Measurements from ENCODE around the gene HS2ST1.
"Not testable (repeated sequence)": the region's sequence is repeated elsewhere in the genome, so short reads cannot be mapped to it uniquely, and the experiment has no call there.

Gene HS2ST1

DNA sequence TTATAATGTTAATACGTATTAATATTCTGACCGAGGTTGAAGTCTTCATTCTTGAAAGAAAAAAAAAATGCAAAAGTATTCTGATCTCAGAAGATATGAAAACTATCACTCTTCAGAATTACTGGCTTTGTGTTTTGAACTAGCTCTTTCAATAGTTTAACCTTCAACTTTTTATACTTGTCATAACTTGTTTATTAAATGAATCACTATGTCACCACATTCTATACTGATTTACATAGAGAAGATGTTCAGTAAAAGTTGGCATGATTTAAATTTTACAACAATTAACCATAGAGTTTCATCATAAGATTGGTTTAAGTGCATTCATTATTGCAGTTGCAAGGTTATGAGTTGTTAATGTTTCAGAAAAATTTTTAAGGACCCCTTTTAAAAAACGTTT, 57.3 kb downstream of the HS2ST1 start:
- DNase-seq (ENCODE audit: low spot score): no peak

GRCh38 chr1:86972262-86972661, 57.8 kb downstream of the HS2ST1 start:
- no peak for DNase-seq (ENCODE audit: low spot score)

- no peak for DNase-seq (ENCODE audit: low spot score)
Observed at GRCh38 chr1:86975993-86976550, 61.6 kb downstream of the HS2ST1 start.

DNA sequence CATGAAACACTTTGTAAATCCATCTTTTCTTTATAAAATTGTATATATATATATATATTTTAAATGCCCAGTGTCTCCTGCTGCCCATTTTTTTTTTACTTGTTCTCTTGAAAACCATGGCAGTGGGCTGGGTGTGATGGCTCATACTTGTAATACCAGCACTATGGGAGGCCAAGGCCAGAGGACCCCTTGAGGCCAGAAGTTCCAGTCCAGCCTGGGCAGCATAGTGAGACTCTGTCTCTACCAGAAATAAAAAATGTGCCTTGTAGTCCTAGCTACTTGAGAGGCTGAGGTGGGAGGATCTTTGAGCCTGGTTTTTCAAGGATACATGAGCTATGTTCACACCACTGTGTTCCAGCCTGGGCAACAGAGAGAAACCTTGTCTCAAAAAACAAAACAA, 62.2 kb downstream of the HS2ST1 start:
- no peak for DNase-seq (ENCODE audit: low spot score)

DNA sequence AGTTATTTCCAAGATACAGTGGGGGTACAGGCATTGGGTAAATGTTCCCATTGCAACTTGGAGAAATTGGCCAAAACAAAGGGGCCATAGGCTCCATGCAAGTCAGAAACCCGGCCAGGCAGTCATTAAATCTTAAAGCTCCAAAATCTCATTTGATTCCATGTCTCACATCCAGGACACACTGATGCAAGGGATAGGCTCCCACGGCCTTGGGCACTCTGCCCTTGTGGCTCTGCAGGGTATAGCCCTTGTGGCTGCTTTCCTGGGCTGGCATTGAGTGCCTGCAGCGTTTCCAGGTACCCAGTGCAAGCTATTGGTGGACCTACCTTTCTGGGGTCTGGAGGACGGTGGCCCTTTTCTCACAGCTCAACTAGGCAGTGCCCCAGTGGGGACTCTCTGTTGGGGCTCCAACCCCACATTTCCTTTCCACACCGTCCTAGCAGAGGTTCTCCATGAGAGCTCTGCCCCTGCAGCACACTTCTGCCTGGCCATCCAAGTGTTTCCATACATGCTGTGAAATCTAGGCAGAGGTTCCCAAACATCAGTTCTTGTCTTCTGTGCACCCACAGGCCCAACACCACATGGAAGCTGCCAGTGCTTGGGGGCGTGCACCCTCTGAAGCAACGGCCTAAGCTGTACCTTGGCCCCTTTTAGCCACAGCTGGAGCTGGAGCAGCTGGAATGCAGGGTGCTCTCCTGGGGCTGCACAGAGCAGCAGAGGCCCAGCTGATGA, 67.2 kb downstream of the HS2ST1 start:
- no peak for DNase-seq (ENCODE audit: low spot score)

GRCh38 chr1:86983677-86984076, 69.2 kb downstream of the HS2ST1 start:
- DNase-seq (ENCODE audit: low spot score): not testable (repeated sequence)

- no peak for DNase-seq (ENCODE audit: low spot score)
Observed at GRCh38 chr1:86987446-86987845, 73.0 kb downstream of the HS2ST1 start.

DNA sequence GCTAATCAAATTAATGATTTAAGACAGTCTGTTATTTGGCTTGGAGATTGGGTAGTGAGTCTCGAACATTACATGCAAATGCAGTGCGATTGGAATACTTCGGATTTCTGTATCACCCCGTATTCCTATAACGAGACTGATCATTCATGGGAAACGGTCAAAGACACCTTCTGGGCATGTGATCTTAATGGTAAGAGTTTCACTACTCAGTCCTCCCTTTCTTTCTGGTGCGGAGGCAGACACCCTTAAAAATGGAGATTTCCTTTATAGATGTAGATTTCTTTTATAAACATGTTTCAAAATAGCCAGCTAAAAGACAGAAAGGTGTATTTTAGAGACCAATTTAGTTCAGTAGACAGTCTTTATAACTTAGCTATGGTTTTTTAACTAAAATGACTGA, 74.4 kb downstream of the HS2ST1 start:
- DNase-seq (ENCODE audit: low spot score): no peak

DNA sequence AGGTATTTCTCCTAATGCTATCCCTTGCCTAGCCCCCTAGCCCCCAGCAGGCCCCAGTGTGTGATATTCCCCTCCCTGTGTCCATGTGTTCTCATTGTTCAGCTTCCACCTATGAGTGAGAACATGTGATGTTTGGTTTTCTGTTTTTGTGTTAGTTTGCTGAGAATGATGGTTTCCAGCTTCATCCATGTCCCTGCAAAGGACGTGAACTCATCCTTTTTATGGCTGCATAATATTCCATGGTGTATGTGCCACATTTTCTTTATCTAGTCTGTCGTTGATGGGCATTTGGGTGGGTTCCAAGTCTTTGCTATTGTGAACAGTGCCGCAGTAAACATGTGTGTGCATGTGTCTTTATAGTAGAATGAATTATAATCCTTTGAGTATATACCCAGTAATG, 75.3 kb downstream of the HS2ST1 start:
- not testable (repeated sequence) for DNase-seq (ENCODE audit: low spot score)

DNA sequence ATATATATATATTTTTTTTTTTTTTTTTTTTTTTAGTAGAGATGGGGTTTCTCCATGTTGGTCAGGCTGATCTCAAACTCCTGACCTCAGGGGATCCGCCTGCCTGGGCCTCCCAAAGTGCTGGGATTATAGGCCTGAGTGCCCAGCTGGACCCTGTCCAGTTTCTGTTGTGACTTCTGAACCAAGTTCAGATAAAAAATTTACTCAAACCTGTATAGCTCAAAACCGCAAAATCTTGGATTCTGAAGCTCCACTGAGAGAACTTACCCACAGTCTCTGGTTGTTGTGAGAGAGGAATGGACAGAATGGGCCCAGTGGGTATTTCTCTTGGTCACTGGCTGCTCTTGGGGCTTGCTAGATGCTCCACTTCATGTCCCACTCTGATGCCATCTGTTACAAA, 76.4 kb downstream of the HS2ST1 start:
- no peak for DNase-seq (ENCODE audit: low spot score)

DNA sequence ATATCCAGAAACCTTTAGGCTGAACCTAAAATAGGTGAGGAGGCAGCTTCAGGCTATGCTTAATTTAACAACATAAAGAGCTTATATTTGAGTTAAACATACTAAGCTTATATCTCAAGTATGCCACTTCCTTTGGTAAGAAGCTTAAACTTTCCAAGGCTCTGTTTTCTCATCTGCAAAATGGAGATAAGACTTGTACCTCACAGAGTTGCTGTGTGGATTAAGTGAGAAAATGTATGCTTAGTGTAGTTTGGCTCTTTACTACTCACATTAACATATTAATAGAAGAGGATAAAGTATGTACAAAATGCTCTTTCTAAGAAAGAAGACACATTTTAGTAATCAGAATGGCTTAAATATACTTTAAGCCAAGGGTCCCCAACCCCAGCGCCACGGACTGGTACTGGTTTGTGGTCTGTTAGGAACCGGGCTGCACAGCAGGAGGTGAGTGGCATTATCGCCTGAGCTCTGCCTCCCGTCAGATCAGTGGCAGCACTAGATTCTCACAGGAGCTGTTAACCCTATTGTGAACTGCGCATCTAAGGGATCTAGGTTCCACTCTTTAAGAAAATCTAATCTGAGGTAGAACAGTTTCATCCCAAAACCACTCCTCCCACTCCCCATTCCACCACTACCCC, 77.2 kb downstream of the HS2ST1 start:
- DNase-seq (ENCODE audit: low spot score): no peak

GRCh38 chr1:86992861-86993260, 78.4 kb downstream of the HS2ST1 start:
- DNase-seq (ENCODE audit: low spot score): no peak

DNA sequence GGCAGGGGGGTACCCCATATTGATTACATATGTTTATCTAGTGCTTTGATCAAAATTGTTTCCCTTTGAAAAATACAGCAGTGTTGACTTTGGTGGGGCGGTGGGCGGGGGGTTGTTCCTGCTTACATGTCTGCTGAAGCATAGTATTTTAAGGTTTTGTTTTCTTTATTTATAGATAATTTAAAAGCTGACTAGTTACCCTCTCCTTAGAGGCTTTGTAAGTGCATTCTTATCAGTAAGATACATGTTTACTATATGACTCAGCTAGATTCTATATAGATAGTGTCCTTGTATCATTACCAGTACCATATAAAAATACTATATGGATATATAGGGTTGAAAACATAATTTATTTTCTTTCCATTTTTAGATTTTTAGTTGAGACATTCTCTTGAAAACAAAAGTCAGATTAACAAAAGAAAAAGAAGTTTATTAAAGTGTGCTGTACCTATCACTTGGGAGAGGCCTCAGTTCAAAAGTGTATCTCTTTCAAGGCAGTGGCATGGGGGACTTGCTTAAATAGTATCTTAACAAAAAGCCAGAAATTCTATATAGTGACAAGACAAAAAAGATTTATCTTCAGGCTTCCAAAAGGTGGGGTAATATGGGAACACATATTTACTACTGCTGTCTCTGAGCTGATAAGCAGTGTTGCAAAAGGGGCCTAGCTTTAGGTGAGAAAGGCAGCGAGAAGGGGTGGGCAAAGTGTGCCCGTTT, 79.0 kb downstream of the HS2ST1 start:
- DNase-seq (ENCODE audit: low spot score): no peak

DNA sequence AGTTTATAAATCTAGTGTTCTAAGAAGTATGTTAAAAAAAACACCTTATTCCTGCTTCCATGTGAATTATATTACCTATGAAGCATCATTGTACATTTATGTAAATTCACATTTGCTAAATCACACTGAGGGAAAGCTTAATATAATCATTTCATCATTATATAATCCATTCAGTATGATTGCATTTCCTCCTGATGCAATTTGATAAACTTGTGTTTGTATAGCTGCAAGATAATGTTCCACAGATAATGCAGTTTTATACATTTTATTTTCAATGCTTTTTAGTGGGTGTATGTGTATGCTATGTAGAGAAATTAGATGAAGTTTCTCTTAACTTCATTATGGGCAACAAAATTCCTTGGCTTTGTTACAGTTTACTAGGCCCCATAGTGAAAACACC, 79.6 kb downstream of the HS2ST1 start:
- DNase-seq (ENCODE audit: low spot score): no peak

DNA sequence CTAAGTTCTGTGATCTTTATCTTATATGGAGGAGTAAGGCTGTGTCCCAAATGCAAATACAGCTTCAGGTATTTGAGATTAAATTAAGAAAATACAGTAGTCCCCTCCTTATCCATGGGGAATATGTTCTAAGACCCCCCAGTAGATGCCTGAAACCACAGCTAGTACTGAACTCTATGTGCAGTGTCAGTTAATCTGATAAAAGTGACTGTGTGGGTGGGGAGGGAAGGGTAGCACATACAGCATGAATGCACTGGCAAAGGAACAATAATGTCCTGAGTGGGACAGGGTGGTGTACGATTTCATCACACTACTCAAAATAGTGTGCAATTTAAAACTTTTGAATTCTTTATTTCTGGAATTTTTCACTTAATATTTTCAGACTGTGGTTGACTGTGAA, 83.1 kb downstream of the HS2ST1 start:
- no peak for DNase-seq (ENCODE audit: low spot score)

DNA sequence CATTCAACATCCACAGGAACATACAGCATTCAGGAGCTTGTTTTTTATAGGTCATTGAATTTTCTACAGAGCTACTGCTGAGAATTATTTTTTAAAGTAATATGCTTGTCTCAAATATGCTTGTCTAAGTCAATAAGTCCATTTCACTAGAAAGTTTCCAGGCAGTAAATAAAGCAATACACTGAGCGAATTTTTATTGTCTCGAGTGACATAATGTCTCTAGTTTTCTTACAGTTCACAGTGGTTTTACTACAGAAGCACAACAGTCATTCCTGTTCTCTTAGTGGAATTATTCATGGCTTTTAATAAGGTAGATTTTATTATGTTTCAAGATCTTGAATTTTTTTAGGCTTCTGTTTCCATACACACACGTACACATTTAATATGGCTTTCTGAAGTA, 83.8 kb downstream of the HS2ST1 start:
- no peak for DNase-seq (ENCODE audit: low spot score)

GRCh38 chr1:86998727-86999126, 84.3 kb downstream of the HS2ST1 start:
- no peak for DNase-seq (ENCODE audit: low spot score)

DNA sequence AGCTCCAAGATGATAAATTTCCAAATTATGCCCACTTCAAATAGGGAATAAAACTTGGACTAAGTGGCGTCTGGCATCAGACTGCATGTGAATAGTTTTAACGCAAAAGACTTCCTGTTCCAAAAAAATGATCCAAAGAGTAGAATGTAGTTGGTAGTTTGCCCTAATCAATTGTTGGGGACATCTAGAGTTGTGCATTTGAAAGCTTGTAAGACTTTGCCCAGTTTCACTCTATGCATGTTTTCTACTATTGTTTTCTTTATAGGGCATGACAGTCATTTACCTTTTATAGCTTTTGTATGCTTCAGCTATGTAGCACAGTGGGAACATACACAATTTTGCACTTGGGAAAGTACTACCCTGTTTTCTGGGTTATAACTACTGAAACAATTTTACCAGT, 86.0 kb downstream of the HS2ST1 start:
- DNase-seq (ENCODE audit: low spot score): no peak

DNA sequence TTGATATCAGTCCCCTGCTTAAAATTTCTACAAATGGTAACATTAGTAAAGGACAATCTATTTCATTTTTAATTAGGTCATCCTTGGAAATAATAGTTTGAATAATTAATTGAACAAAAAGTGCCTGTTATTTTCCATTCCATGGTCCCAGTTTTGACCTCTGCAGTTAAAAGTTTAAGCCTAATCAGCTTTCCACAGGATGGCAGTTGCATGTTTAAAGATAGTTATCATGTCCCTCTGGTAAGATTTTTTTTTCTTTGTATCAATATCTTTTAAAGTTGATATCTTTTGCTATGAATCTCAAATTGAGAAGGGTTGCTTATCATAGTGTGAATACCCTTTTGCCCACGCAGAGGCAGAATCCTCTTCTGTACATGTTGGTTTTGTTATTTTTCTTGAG, 90.4 kb downstream of the HS2ST1 start:
- DNase-seq (ENCODE audit: low spot score): no peak

DNA sequence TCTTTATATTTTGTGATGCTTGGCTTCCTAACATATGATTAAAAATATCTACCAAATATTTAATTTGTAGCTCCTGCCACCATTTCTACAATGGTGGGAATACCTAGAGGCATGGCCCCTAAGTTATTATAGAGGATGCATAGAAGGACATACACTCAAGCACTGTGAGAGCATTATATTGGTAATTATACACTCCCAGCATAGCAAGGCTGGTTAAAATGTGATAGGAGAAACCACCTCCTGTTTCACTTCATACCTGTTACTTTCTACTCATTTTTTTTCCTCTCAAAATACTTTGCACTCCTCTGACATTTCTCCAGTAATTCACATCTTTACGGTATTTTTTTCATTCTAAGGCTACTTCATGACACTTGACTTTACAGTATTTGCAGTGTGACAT, 92.9 kb downstream of the HS2ST1 start:
- DNase-seq (ENCODE audit: low spot score): no peak

DNA sequence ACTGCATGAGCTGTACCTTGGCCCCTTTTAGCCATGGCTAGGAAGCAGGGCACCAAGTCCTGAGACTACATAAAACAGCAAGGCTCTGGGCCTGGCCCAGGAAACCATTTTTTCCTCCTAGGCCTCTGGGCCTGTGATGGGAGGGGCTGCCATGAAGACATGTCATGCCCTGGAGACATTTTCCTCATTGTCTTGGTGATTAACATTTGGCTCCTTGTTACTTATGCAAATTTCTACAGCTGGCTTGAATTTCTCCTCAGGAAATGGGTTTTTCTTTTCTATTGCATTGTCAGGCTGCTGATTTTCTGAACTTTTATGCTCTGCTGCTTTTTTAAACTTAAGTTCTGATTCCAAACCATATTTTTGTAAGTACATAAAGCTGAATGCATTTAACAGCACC, 99.0 kb downstream of the HS2ST1 start:
- DNase-seq (ENCODE audit: low spot score): not testable (repeated sequence)

GRCh38 chr1:87017998-87018672, 103.7 kb downstream of the HS2ST1 start:
- DNase-seq (ENCODE audit: low spot score): no peak

All from AG08396 (cell line).